ENCODE data around the gene SPACA9.

DNA sequence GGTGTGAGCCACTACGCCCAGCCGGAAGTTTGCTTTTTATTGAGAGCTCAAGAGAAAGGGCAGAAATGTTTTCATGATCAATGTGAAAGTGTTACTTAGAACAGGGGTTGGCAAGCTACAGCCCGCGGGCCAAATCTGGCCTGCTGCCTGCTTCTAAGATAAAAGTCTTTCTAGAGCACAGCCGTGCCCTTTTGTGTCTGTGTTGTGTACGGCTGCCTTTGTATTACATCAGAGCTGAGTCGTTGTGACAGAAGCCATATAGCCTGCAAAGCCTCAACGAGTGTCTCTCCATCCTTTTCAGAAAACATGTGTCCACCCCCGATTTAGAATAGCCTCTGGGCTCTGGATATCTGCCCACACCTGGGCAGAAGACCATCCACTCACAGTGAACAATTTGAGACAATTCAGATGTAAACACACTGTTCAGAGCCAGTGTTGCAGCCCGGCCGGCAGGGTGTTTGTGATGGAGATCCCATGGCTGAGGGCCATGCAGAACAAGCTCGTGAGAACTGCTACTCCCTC is 29.5 kb upstream of the SPACA9 start:
- TF ChIP-seq POLR2A (IDR thresholded peaks at IDR 0.05), result no peak
- TF ChIP-seq, protein P1, sequence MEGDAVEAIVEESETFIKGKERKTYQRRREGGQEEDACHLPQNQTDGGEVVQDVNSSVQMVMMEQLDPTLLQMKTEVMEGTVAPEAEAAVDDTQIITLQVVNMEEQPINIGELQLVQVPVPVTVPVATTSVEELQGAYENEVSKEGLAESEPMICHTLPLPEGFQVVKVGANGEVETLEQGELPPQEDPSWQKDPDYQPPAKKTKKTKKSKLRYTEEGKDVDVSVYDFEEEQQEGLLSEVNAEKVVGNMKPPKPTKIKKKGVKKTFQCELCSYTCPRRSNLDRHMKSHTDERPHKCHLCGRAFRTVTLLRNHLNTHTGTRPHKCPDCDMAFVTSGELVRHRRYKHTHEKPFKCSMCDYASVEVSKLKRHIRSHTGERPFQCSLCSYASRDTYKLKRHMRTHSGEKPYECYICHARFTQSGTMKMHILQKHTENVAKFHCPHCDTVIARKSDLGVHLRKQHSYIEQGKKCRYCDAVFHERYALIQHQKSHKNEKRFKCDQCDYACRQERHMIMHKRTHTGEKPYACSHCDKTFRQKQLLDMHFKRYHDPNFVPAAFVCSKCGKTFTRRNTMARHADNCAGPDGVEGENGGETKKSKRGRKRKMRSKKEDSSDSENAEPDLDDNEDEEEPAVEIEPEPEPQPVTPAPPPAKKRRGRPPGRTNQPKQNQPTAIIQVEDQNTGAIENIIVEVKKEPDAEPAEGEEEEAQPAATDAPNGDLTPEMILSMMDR (IDR thresholded peaks at IDR 0.05), result no peak

All from uterus (tissue), 2 donors.